GF-D8 (cell line): ENCODE data around the gene ARMC2.

Experiments used
- DNase-seq: peaks from one replicate; lab custom pipeline; 2025; lab: John Stamatoyannopoulos, UW

Gene ARMC2

DNA sequence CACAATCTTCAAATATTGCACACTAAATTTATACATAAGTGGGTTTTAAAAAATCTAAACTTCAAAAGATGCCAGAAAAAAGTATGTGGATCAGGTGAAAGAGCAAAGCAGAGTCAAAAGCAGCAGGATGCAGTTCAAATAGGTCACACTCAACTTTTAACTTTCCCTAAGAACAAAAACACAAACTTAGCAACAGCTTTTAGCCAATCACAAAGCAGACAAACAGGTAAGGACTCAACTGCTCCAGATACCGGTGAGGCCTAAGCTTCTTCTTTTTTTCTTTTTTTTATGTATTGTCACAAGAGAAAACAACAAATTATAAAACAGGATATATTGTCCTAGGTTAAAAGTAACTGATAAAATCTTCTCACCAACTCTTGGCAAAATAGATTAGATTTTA is 171.7 kb downstream of the ARMC2 start:
- DNase-seq: no peak

DNA sequence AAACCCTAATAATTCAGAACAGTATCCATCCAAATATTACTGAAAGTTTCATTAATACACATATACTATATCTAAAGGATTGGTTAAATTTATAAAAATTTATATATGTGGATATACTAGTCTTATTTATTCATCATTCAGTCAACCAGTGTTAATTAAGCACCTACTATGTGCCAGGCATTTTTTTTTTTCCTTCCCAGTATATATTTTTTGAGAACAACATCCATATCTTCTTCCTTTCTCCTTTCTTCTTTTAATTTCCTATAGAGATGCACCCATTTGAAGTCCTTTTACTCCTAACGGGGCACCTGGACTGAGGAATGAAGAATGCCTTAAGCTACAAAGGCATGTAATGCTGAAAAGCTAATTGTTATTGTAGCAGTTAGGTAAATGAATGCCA is 173.6 kb downstream of the ARMC2 start:
- no peak for DNase-seq

DNA sequence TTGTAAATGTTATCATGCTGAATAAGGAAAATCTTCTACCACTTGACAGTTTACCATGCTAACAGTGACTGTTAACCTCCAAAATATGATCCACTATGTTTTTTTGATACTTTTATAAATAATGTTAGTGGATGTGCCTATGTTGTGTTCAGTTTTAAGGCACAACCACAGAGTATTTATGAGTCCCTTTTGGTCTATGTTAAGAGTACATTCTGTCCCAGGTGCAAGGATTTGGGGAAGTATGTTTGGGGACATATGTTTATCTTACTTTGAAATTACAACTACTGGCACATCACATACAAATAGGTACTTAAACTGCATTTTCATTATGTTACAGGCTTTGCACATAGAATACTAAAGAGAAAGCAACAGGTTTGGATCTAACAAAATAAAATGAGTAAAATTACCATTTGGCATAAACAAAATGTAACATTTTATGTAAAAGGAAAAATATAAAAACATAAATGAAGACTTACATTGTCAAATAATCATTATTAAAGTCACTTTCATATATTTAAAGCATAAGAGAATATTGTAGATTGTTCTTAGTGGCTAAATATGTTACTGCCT is 175.2 kb downstream of the ARMC2 start:
- peak; percentile 32 for DNase-seq
